Activated CD8-positive, alpha-beta memory T cell treated with anti-CD3 and anti-CD28 coated beads for 1 hour (primary cell): ENCODE data around the gene KIF22.
"Not testable (repeated sequence)": the region's sequence is repeated elsewhere in the genome, so short reads cannot be mapped to it uniquely, and the experiment has no call there.

ENCODE experiments used
- DNase-seq, 2 donors: peaks; one replicate each; pipeline ENCODE4 v3.0.0-alpha.2; 2020; ENCODE audit warnings: low read depth in 1 of 2; ENCODE audit errors: extremely low read depth in 1 of 2

Gene KIF22

DNA sequence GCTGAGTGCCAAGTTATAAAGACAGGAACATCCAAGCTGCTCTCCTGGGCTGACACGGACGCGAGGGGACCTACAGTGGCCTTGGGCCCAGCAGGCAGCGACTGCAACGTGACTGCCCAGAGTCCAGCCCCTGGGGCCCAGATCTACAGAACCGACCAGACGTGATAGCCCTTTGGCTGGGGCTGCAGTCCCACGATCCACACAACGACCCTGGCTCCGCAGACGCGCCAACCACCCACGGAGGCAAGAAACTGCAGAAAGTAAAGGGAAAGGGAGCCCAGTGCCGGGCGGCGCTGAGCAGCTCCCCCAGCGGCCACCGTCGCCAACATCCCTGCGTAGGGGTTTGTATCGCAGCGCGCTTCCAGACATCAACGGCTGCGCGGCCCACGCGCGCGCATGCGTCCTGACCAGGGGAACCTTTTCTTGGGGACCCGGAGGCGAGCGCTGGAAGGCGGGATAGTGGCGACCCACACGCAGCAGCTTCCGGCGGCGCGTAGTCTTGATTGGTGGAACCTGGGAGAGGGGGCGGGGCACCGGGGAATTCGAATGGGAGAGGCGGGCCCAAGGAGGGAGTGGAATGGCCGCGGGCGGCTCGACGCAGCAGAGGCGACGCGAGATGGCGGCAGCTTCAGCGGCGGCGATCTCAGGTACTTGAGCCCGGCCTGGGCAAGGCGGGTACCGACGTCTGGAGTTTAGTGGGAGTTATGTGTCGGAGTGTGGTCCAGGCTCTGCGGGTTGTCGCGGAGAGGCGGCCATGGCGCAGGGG, at the start of gene KIF22:
TSS of gene KIF22 (plus strand) at position 569 of the 766 bp plus-strand sequence. CDS start at position 578, 9 bp downstream.
- peak; percentile 99 to 100 for DNase-seq

DNA sequence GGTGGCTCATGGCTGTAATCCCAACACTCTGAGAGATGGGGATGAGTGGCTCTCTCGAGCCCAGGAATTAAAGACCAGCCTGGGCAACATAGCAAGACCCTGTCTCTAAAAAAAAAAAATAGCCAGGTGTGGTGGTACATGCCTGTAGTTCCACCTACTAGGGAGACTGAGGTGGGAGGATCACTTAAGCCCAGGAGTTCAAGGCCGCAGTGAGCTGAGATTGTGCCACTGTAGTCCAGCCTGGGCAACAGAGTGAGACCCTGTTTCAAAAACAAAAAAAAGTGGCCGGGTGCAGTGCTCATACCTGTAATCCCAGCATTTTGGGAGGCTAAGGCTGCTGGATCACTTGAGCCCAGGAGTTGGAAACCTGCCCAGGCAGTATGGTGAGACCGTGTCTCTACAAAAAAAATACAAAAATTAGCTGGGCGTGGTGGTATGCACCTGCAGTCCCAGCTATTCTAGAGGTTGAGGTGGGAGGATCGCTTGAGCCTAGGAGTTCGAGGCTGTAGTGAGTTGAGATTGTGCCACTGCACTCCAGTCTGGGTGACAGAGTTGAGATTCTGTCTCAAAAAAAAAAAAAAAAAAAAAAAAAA, 47.8 kb upstream of the KIF22 start:
- no peak for DNase-seq

DNA sequence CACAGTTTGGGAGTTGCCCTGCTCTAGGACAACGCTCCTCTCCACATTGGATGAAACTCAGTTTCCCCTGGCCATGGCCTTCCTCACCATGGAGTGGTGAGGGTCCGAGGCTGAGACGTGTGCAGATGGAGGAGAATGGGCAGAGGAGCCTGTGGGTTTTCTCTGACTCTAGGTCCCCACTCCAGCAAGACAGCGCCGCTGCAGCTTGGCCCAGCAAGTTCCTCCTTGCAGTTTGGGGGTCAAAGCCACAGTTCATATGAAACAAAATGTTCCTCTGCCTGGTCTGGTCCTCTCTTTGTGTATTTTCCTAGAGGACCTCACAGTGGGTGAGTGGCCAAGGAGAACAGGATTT, 47.1 kb upstream of the KIF22 start:
- DNase-seq = no peak

DNA sequence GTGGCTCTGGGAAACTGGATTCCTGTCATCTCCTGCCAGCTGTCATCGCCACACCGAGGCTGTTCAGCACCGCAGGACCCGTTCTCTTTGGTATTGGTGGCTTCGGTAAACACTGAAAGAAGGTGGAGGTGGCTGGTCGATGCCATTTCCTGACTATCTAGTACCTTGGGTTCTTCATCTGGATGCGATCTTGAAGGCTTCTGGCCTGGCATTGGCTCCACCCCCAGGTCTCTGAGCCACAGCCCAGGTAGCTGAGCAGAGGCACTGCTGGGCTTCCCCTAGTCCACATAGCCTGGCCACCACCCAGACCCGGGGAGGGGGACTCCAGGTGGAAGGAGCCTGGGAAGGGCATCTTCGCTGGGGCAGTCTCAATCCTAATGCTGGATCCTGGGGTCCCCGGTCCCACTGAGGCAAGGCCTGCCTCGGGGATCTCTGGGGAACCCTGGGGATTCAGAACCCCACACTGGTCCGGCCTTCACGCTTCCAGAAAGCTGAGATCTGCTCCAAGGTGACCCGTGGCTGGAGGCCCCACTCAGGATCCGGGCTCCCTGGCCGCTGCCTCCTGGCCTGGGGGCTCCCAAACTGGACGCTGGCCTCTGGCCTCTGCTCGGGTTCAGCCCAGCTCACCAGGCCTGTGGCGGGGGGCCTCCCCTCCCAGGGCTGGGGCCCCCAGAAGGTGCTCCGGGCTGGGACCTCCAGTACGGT, 46.6 kb upstream of the KIF22 start:
- DNase-seq = peak in 1 of 2 donors; percentile 24

DNA sequence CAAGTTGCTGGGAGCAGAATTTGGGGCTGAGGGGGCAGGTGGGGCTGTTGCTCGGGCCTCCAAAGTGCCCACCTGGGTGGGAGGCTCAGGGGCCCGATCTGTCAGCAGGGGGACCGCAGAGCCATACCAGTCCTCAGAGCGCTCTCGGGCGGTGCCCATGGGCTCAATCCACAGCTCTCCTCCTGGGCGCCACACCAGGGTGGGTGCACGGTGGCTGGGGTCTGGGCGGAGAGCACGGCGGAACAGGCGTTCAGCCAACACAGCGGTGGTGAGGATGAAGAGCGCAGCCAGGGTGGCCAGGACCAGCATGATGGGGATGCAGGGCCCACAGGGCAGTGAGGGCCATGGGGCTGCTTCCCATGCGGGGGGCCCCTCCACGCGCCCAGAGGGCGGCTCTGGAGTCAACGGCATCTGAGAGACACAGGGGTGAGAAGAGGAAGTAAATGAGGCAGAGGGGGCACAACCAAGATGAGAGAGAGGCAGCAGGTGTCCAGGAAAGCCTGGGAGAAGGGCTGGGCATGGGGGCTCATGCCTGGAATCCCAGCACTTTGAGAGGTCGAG, 45.9 kb upstream of the KIF22 start:
- DNase-seq = no peak

DNA sequence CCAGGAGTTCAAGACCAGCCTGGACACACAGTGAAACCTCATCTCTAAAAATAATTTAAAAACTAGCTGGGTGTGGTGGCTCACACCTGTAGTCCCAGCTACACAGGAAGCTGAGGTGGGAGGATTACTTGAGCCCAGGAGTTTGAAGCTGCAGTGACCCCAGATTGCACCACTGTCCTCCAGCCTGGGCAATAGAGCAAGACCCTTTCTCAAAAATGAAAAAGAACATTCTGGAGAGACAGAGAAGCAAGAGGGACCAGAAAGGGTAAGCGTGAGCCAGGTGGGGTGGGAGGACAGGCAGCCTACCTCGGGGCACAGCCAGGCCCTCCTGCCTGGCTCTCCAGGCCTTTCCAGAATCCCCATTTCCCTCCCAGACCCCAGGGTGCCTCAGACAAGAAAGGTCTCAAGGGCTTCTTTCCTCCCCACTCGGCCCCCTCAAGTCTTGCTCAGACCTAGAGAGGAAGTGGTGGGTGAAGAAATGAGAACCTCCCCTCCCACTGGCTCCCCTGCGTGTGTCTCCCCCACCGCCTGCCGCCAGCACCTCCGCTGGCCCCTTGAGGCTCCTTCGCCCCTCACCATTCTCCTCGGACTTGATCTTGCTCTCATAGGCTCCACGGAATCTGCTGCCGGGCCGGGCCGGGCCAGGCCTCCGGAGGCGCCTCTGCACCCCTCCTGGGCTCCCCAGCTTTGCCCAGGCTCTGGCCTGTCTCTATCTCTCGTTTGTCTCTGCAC, 45.3 kb upstream of the KIF22 start:
- peak in 1 of 2 donors; percentile 25 for DNase-seq

DNA sequence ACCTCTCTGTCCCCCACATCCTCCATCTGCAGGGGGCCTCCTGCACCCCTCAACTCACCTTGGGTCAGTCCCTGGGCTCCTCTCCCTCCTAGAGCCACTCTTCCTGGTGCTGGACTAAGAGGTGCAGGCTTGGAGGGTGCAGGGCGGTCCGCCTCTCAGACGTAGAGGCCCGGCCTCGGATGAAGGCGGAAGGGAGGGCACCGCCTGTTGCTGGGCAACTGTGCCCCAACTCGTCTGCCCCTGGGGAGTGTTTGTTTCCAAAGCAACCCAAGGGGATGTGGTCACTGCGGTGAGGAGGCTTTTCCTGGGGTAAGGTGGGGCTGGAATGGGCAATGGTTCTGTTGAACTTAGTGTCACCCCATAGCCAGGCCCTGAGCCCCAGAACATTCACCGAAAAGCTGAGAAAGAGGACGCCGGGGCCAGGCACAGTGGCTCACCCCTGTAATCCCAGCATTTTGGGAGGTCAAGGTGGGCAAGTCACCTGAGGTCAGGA, 44.7 kb upstream of the KIF22 start, which contains the start of gene C16orf54:
TSS of gene C16orf54 (minus strand) at position 138 of the 493 bp plus-strand sequence. CDS start 1,039 bp downstream, outside the sequence.
- peak; percentile 83 to 88 for DNase-seq

DNA sequence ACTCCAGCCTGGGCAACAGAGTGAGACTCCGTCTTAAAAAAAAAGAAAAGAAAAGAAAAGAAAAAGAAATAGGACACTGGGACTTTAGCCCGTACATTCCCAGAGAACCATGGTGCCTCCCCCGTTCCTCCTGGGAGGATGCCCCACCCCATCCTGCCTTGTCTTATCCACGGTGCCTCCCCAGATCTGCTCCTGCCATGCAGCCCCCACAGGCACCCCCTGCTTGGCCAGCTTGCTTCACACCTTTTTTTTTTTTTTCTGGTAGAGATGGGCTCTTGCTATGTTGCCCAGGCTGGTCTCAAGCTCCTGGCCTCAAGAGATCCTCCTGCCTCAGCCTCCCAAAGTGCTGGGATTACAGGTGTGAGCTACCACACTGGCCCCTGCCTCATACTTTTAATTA, 44.0 kb upstream of the KIF22 start:
- not testable (repeated sequence) for DNase-seq

DNA sequence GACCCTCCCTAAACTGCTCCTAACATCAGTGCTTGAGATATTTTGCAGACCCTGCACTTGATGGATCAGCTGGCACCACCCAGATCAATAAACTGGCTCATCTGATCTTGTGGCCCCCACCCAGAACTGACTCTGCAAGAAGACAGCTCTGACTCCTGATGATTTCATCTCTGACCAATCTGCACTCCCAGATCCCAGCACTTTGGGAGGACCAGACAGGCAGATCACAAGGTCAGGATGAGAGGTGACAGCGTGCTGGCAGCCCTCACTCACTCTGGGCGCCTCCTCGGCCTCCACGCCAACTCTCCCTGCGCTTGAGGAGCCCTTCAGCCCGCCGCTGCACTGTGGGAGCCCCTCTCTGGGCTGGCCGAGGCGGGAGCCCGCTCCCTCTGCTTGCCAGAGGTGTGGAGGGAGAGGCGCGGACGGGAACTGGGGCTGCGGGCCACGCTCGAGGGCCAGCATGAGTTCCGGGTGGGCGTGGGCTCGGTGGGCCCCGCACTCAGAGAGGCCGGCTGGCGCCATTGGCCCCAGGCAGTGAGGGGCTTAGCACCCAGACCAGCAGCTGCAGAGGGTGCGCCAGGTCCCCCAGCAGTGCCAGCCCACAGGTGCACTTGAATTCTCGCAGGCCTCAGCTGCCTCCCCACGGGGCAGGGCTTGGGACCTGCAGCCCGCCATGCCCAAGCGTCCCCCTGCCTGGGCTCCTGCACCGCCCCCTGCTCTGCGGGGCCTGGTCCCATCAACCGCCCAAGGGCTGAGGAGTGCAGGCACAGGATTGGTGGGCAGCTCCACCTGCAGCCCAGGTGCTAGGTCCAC, 42.4 kb upstream of the KIF22 start:
- DNase-seq = no peak

DNA sequence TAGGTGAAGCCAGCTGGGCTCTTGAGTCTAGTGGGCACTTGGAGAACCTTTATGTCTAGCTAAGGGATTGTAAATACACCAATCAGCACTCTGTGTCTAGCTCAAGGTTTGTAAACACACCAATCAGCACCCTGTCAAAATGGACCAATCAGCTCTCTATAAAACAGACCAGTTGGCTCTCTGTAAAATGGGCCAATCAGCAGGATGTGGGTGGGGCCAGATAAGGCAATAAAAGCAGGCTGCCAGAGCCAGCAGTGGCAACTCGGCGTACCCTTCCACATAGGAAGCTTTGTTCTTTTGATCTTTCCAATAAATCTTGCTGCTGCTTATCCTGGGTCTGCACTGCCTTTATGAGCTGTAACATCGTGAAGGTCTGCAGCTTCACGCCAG, 41.8 kb upstream of the KIF22 start:
- DNase-seq = not testable (repeated sequence)

DNA sequence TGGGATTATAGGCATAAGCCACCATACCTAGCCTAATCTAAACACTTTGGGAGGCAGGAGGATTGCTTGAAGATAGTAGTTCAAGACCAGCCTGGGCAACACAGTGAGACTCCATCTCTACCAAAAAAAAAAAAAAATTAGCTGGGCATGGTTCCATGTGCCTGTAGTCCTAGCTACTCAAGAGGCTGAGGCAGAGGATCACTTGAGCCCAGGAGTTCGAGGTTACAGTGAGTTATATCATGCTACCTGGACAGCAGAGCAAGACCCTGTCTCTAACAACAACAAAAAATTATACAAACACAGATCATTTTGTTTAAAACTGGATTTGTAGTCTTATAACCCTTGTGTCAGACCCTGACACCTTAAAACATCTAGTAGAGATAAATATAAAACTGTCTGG, 37.0 kb upstream of the KIF22 start:
- DNase-seq = no peak

DNA sequence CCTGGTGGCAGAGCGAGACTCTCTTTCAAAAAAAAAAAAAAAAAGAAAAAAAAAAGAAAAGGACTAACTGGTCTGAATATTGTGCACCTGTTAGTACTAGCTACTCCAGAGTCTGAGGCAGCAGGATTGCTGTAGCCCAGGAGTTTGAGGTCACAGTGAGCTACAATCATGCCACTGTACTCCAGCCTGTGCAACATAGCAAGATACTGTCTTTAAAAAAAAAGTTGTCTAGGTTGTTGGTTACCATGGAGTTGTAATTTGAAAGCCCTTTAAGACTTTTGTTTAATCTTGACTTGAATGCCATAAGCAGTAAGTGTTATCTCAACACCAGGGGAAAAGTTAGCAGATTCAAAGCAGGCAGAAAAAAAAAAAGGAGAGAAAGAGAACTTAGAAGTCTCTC, 33.9 kb upstream of the KIF22 start:
- no peak for DNase-seq

DNA sequence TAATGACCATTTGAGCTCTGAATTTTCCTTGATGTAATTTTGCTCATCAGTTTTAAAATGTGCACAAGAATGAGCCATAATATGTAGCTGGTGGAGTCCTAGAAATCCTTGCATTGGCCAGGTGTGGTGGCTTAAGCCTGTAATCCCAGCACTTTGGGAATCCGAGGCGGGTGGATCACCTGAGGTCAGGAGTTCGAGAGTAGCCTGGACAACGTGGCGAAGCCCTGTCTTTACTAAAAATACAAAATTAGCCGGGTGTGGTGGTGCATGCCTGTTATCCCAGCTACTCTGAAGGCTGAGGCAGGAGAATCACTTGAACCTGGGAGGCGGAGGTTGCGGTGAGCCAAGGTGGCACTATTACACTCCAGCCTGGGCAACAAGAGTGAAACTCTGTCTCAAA, 33.5 kb upstream of the KIF22 start:
- not testable (repeated sequence) for DNase-seq

DNA sequence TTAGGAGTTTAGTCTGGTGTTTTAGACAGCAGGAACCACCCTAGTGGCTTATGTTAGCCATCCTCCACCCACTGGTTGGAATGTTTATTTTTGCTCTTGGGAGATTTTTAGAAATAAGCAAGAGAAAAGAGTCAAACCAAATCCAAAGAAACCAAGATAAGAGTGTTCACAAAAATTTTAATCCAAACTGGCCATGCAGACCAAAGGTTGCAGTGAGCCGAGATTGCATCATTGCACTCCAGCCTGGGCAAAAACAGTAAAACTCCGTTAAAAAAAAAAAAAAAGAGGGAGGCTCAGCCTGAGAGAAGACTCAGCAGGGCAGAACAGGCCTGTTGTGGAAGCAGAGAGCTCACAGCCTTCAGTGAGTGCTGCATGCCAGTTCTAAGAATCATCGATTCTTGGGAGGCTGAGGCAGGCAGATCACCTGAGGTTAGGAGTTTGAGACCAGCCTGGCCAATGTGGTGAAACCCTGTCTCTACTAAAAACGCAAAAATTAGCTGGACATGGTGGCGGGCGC, 32.5 kb upstream of the KIF22 start:
- DNase-seq = no peak

DNA sequence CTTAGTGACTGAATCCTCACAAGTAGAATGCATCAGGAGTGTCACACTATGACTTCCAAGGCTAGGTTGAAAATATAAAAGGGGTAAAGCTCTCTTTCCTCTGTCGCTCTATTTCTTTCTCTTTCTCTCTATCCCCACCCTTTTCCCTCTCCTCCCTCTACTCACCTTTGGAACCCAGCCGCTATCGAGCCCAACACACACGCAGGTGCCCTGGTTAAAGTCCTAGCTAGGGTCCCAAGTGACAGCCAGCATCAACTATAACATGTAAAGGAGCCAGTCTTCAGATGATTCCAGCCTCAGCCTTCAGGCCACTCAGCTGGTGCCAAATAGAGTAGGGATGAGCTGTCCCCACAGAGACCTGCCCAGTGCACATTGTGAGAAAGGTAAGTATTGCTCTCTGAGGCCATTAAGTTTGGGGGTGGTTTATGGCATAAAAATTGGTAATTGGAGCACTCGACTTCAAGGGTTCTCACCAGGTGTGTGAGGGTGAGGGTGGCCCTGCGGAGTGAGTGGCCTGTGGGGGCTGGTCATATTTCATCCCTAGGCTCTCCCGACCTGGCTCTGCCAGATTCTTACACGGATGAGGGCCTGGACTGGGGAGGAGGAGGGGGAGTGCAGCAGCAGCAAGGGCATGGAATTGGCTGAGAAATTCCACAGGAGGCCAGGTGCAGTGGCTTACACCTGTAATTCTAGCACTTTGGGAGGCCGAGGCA, 29.8 kb upstream of the KIF22 start:
- no peak for DNase-seq

DNA sequence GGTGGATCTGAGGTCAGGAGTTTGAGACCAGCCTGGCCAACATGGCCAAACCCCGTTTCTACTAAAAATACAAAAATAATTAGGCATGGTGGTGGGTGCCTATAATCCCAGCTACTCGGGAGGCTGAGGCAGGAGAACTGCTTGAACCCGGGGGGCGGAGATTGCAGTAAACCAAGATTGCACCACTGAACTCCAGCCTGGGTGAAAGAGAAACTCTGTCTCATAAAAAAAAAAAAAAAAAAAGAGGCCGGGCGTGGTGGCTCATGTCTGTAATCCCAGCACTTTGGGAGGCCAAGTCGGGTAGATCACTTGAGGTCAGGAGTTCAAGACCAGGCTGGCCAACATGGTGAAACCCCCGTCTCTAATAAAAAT, 29.3 kb upstream of the KIF22 start:
- not testable (repeated sequence) for DNase-seq

DNA sequence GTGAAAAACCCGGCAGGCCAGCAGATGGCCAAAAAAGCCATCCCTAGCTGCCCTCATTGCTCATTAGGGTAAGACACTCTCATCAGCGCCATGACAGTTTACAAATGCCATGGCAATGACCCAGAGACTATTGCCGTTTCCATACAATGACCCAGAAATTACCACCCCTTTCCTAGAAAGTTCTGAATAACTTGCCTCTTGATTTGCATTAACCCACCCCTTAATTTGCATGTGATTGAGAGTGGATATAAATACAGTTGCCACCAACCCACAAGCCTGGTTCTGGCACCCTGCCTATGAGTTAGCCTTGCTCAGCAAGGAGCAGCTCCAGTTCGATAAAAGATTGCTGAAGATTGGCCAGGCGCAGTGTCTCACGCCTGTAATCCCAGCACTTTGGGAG, 28.7 kb upstream of the KIF22 start:
- no peak for DNase-seq

DNA sequence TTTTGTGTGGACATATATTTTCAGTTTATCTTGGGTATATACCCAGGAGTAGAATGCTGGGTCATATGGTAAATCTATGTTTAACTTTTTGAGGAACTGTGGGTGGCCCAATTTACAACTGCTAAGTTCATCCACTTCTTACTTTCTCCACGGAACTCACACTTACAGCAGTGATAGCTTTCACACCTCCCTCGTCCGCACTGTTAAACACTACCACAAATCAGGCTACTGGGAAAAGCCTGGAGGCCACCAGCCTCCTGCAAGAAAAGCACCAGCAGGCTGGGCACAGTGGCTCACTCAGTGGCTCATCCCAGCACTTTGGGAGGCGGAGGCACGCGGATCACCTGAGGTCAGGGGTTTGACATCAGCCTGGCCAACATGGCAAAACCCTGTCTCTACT, 27.2 kb upstream of the KIF22 start:
- DNase-seq = no peak
